Suprapubic skin (tissue), 4 donors: ENCODE data around the gene RAPGEF5. TPM values are rescaled to one million over a fixed set of nuclear protein-coding genes. Genes with fewer than 3 reads are reported as not detected.
A peak's percentile ranks its signal among the peaks of the same experiment; 100 is the strongest.

Experiments used
- DNase-seq, 2 donors: peaks; one replicate each; pipeline ENCODE4 v3.0.0-alpha.2; 2019; ENCODE audit warnings: low spot score in 2 of 2
- H3K27ac ChIP-seq: fragments of 200-600 bp; sonication (generic); one replicate; pipeline ENCODE4 v1.5.1; 2019
- H3K27me3 ChIP-seq: fragments of 200-600 bp; sonication (generic); one replicate; pipeline ENCODE4 v1.5.1; 2019
- H3K36me3 ChIP-seq: fragments of 200-600 bp; sonication (generic); one replicate; pipeline ENCODE4 v1.5.1; 2019
- H3K4me1 ChIP-seq: fragments of 200-600 bp; sonication (generic); one replicate; pipeline ENCODE4 v1.5.1; 2019
- H3K4me3 ChIP-seq: fragments of 200-600 bp; sonication (generic); one replicate; pipeline ENCODE4 v1.5.1; 2019; ENCODE audit warnings: mild to moderate bottlenecking
- H3K9me3 ChIP-seq: fragments of 200-600 bp; sonication (generic); one replicate; pipeline ENCODE4 v1.5.1; 2019
- CTCF ChIP-seq, 2 donors: fragments of 200-600 bp in 1 of 2; fragments of 450-650 bp in 1 of 2; sonication (generic) in 1 of 2; IDR thresholded peaks; one replicate each; pipeline ENCODE4 v1.5.1; 2016 to 2019; ENCODE audit warnings: antibody characterized with exemption in 2 of 2, mild to moderate bottlenecking in 1 of 2, moderate library complexity in 1 of 2
- EP300 ChIP-seq: sonication (generic); formaldehyde crosslinking; IDR thresholded peaks from one replicate; pipeline ENCODE4 v1.6.1; 2017; ENCODE audit warnings: antibody characterized with exemption
- POLR2A ChIP-seq, 2 donors: fragments of 450-650 bp; IDR thresholded peaks; one replicate each; pipeline ENCODE4 v1.6.1; 2017; ENCODE audit warnings: antibody characterized with exemption in 2 of 2, mild to moderate bottlenecking in 2 of 2, moderate library complexity in 2 of 2
- POLR2AphosphoS5 ChIP-seq, 3 donors: sonication (generic); formaldehyde crosslinking; IDR thresholded peaks; one replicate each; pipeline ENCODE4 v1.6.1; 2017; ENCODE audit warnings: antibody characterized with exemption in 3 of 3
- WGBS: methylation state at CpG from one replicate; pipeline ENCODE4 v1.1.5; 2018; 5-methylcytosine and 5-hydroxymethylcytosine counted together
- total RNA-seq, 4 donors: library from RNA; depleted of rRNA; stranded (reverse); fragments of >200 nt; gene quantifications; one replicate each; pipeline ENCODE4 v1.1.0, GENCODE V29; 2016

The RAPGEF5 gene
- total RNA-seq, 4 donors from 2014 or later, result 22.6 to 88.5 (median 26.9) TPM

GRCh38 chr7:22116451-22117030 lies 240.4 kb downstream of the RAPGEF5 start:
- H3K27me3 ChIP-seq, result no peaks in the 10 kb centered on the region
- no peak for TF ChIP-seq POLR2AphosphoS5 (IDR thresholded peaks at IDR 0.05)
- no peak for TF ChIP-seq EP300
- TF ChIP-seq POLR2A (IDR thresholded peaks at IDR 0.05), result no peak
- no peak for TF ChIP-seq CTCF (IDR thresholded peaks at IDR 0.05)
- peak in 1 of 2 donors; percentile 26 for DNase-seq
- no peak overlapping the region for H3K4me3 ChIP-seq
- H3K36me3 ChIP-seq, result peaks cover 11% of the 10 kb centered on the region
- no peaks in the 10 kb centered on the region for H3K9me3 ChIP-seq
- no peak overlapping the region for H3K27ac ChIP-seq
- 90% methylated on average over 7 of the region's 7 CpGs for WGBS
- H3K4me1 ChIP-seq, result no peaks in the 10 kb centered on the region

DNA sequence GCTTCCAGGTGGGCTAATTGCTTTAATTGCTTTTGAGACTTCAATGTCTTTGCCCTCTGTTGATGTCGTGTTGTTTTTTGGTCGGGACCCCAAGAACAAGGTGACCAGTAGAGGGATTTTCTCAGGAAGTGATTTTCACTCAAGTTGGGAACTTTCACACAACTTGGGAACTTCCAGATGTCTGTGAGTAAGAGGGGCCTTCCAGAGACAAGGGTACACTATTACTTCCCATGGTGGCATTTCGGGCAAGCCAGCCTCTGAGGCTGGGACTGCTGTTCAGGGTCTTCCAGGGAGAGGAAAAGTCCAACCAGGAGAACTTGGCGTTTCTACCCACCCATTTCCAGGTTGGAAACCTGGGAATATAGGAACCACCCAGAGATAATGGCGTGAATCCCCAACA lies 241.3 kb downstream of the RAPGEF5 start:
- Histone ChIP-seq H3K9me3 (no peaks in the 10 kb centered on the region), H3K27ac (no peak overlapping the region), H3K4me1 (no peaks in the 10 kb centered on the region), H3K27me3 (no peaks in the 10 kb centered on the region), H3K36me3 (peaks cover 6% of the 10 kb centered on the region), H3K4me3 (no peak overlapping the region)
- WGBS, result 84% methylated on average over 5 of the region's 5 CpGs
- peak in 1 of 2 donors; percentile 52 for DNase-seq
- no peak for TF ChIP-seq POLR2A (IDR thresholded peaks at IDR 0.05)

DNA sequence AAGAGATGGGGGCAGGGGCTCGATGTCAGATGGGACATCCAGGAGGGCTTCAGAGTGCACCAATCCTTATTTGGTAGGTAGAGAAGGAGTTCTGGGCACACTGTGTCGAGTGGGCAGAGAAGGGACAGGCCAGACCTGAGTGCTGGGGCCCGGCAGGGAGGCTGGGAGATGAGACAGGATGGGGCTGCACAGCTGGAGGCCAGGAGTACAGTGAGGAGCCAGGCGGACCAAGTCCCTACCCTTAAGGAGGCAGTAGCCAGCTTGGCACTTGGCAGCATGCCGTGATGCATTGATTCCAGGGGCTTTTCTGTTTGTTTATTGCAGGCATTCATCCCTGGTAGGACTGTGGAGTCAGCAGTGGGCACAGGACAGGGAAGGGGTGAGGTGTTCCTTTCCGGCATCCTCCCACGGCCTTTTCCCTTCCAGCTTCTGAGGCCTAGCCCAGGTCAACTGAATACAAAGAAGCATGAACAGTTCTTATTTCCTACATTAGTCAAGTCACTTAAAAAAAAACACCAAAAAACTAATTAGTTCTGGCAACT lies 242.4 kb downstream of the RAPGEF5 start:
- Histone ChIP-seq H3K4me3 (no peak overlapping the region), H3K36me3 (no peaks in the 10 kb centered on the region), H3K27ac (no peak overlapping the region), H3K27me3 (no peaks in the 10 kb centered on the region), H3K4me1 (no peaks in the 10 kb centered on the region), H3K9me3 (no peaks in the 10 kb centered on the region)
- TF ChIP-seq EP300 (no peak), POLR2A (IDR thresholded peaks at IDR 0.05) (no peak), CTCF (IDR thresholded peaks at IDR 0.05) (no peak), POLR2AphosphoS5 (IDR thresholded peaks at IDR 0.05) (no peak)
- DNase-seq, result no peak
- WGBS, result 84% methylated on average over 7 of the region's 7 CpGs

GRCh38 chr7:22113041-22113440 lies 243.9 kb downstream of the RAPGEF5 start:
- no peaks in the 10 kb centered on the region for H3K27me3 ChIP-seq
- no peaks in the 10 kb centered on the region for H3K4me1 ChIP-seq
- WGBS, result 72% methylated on average over 3 of the region's 3 CpGs
- no peaks in the 10 kb centered on the region for H3K9me3 ChIP-seq
- no peak overlapping the region for H3K4me3 ChIP-seq
- no peaks in the 10 kb centered on the region for H3K36me3 ChIP-seq
- H3K27ac ChIP-seq, result no peak overlapping the region
- no peak for TF ChIP-seq CTCF (IDR thresholded peaks at IDR 0.05)
- no peak for TF ChIP-seq EP300
- TF ChIP-seq POLR2AphosphoS5 (IDR thresholded peaks at IDR 0.05), result no peak
- TF ChIP-seq POLR2A (IDR thresholded peaks at IDR 0.05), result no peak
- no peak for DNase-seq

GRCh38 chr7:22111661-22112060 lies 245.3 kb downstream of the RAPGEF5 start:
- H3K9me3 ChIP-seq, result no peaks in the 10 kb centered on the region
- H3K27me3 ChIP-seq, result no peaks in the 10 kb centered on the region
- no peak for TF ChIP-seq POLR2A (IDR thresholded peaks at IDR 0.05)
- TF ChIP-seq CTCF (IDR thresholded peaks at IDR 0.05), result no peak
- TF ChIP-seq POLR2AphosphoS5 (IDR thresholded peaks at IDR 0.05), result no peak
- TF ChIP-seq EP300, result no peak
- no peak overlapping the region for H3K27ac ChIP-seq
- WGBS, result 78% methylated on average over 4 of the region's 4 CpGs
- H3K36me3 ChIP-seq, result no peaks in the 10 kb centered on the region
- H3K4me3 ChIP-seq, result no peak overlapping the region
- H3K4me1 ChIP-seq, result no peaks in the 10 kb centered on the region
- DNase-seq, result no peak
